ENCODE data around the gene HES7. TPM values are rescaled to one million over a fixed set of nuclear protein-coding genes. Genes with fewer than 3 reads are reported as not detected.
A peak's percentile ranks its signal among the peaks of the same experiment; 100 is the strongest.

HES7 gene
- total RNA-seq, 1 donor from 2014 or later = not detected

DNA sequence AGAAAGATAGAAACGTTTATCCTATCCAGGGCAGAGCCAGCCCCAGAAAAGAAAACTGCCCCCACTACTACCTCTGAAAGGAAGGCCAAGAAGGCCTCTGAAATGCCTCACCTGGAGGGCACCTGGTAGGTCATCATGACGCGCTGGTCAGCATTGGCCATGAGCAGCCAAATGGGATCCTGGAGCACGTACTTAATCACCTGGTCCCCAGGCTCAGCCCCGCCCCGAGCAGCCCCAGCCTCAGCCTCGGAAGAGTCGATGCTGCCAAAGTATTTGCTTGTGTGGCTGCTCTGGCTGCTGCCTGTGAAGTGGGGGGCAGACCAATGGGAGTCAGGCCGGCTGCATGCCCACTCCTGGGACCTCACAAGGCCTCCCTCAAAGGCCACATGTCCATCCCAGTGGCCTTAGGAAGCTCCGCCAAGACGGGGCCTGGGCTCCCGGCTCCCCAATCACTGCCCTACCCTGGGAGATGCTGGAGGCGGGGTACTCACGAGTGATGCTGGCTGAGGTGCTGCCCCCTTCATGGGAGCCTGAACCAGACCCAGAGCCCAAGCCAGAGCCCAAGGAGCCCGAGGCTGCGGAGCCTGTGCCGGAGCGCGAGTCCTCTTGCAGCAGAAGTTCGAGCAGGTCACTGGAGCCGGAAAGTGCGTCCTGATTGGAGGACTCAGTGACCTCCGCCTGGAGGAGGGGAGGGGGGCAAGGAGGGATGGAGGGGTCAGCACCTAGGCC lies 18.4 kb upstream of the HES7 start:
- H3K4me1 ChIP-seq = peaks cover 4 to 16% of the 10 kb centered on the region in 2 donors

DNA sequence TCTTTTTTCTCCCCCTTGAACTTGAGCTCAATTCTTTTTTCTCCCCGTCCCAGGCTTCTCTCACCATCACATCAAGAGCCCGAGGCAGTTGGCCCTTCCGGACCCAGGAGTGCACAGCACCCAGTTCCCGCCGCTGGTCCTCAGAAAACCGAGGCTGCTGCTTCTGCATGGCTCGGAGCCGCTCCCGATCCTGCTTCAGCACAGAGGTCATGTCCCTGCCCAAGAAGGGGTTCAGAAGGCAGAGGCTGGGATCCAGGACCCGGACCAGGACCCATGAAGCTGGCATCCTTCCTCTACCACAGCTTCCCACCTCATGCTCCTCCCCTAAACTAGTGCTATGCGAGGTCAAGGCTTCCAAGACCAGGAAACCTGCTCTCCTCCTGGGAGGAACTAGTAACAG lies 17.8 kb upstream of the HES7 start:
- Histone ChIP-seq H3K27me3 (no peaks in the 10 kb centered on the region), H3K27ac (peak overlapping the region; percentile 13 to 60), H3K4me3 (no peak overlapping the region), H3K36me3 (peaks cover 76% of the 10 kb centered on the region in 2 donors), H3K4me1 (peaks cover 4 to 16% of the 10 kb centered on the region in 2 donors), H3K9me3 (no peaks in the 10 kb centered on the region)
- DNase-seq (ENCODE audit: low spot score in 2 of 2) = no peak
- intact Hi-C loops (cut with DNase I) = no loop called here
- TF ChIP-seq, protein P1, sequence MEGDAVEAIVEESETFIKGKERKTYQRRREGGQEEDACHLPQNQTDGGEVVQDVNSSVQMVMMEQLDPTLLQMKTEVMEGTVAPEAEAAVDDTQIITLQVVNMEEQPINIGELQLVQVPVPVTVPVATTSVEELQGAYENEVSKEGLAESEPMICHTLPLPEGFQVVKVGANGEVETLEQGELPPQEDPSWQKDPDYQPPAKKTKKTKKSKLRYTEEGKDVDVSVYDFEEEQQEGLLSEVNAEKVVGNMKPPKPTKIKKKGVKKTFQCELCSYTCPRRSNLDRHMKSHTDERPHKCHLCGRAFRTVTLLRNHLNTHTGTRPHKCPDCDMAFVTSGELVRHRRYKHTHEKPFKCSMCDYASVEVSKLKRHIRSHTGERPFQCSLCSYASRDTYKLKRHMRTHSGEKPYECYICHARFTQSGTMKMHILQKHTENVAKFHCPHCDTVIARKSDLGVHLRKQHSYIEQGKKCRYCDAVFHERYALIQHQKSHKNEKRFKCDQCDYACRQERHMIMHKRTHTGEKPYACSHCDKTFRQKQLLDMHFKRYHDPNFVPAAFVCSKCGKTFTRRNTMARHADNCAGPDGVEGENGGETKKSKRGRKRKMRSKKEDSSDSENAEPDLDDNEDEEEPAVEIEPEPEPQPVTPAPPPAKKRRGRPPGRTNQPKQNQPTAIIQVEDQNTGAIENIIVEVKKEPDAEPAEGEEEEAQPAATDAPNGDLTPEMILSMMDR (IDR thresholded peaks at IDR 0.05) = no peak

More for the DNA sequence above, 18.4 kb upstream of the HES7 start:
- TF ChIP-seq, protein P1 (IDR thresholded peaks at IDR 0.05) = no peak
- Histone ChIP-seq H3K36me3 (peaks cover 81 to 82% of the 10 kb centered on the region in 2 donors), H3K4me3 (no peak overlapping the region), H3K27me3 (no peaks in the 10 kb centered on the region), H3K9me3 (no peaks in the 10 kb centered on the region), H3K27ac (peak overlapping the region; percentile 13 to 60)
- intact Hi-C loops (cut with DNase I) = no loop called here
- peak in 1 of 2 donors; percentile 63 for DNase-seq (ENCODE audit: low spot score in 2 of 2)

DNA sequence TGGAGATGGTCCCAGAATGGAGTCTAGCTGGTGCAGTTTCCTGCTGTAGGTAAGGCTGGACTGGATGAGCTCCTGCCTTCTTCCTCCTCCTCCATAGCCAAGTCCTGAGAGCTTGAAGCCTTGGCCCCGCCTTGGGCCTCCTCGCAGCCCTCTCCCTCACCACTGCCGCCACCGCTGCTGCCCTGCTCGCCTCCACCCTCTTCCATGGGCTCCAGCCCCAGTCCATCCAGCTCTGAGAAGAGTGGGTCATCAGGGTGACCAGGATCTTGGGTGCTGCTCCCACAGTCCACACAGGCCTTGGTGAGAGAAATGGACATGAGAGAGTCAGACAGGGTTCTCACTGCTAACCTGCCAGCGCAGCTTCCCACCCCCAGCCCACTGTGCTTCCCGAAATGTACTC lies 17.1 kb upstream of the HES7 start:
- Histone ChIP-seq H3K27me3 (no peaks in the 10 kb centered on the region), H3K4me1 (peaks cover 4 to 16% of the 10 kb centered on the region in 2 donors), H3K9me3 (no peaks in the 10 kb centered on the region), H3K36me3 (peaks cover 69% of the 10 kb centered on the region in 2 donors), H3K4me3 (no peak overlapping the region), H3K27ac (peak overlapping the region in 1 of 2 donors; percentile 77)
- intact Hi-C loops (cut with DNase I) = no loop called here
- TF ChIP-seq, protein P1 (IDR thresholded peaks at IDR 0.05) = no peak
- DNase-seq (ENCODE audit: low spot score in 2 of 2) = no peak

DNA sequence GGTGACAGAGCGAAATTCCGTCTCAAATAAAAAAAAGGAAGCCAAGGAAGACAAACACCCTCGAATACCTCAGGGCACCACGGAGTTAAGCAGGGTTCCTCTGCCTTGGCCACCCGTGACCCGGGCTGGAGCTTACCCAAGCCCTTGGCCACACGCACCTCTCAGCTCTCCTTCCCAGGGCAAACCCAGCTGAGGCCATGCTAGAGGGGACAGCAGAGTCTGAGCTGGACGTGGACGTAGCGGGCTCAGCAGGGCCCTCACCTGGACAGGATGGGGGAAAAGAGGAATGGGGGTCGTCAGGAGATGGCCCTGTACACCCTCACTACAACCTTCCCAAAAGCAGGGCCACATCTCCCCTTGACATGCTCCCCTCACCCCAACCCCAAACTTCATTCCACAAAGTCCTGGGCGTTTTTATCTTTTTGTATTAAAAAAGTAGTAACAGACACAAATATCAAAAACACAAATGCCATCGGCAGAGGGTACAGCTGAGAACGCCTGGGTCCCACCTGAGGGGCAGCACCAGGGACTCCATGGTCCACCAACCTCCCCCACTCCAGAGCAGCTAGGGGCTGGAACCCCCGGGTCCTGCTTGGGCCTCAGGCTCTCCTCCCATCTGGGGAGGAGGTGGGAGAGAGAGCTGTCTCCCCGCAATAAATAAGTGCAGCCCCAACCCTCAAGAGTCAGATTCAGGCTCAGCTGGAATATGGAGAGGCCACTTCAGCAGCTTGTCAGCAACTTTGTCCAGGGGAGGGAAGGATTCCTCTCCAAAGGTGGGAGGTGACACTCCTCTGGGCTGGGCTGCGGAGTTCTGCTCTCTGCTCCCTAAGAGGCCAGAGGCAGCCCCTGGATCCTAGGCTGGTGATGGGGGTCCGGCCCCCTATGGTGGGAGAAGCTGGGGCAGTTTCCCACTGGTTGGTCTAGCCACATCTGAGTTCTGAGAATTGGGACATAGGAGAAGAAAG lies 16.4 kb upstream of the HES7 start:
- Histone ChIP-seq H3K4me1 (peaks cover 4 to 16% of the 10 kb centered on the region in 2 donors), H3K36me3 (peaks cover 62% of the 10 kb centered on the region in 2 donors), H3K4me3 (no peak overlapping the region), H3K9me3 (no peaks in the 10 kb centered on the region), H3K27me3 (no peaks in the 10 kb centered on the region), H3K27ac (peak overlapping the region in 1 of 2 donors; percentile 77)
- no peak for DNase-seq (ENCODE audit: low spot score in 2 of 2)
- TF ChIP-seq, protein P1 (IDR thresholded peaks at IDR 0.05) = no peak
- intact Hi-C loops (cut with DNase I) = no loop called here

DNA sequence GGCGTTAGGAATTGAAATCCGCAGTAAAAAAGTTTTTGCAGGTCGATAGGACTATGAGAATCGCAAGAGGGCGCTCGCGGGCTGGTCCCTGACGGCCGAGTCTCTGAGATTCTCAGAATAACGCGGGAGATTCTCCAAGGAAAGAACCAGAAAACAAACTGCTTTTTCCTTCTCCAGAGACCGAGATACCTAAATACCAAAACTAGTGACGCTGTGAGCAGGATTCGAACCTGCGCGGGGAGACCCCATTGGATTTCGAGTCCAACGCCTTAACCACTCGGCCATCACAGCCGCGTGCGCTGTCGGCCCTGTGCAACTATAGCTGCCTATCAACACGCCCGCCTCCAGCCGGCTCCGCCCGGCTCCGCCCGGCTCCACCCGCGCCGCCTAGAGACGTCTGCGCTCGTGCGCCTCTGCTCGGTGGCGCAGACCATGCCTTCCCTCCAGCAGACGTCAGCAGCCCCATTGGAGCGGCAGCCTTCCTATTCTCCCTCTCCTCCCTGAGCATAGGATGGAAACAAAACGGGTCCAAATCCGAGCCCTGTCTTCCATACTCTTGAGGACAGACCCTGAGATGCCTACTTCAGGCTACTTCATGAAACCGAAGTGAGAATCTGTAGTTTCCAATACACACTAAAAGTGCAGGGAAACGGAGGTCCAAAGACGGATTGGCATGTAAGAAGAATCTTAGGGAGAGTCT lies 14.9 kb upstream of the HES7 start:
- DNase-seq (ENCODE audit: low spot score in 2 of 2) = peak; percentile 86 to 98
- intact Hi-C loops (cut with DNase I) = loop anchor here (1.0 to 5.0 kb wide), 6 partner anchors 12 to 110 kb away; partner anchors contain the start of genes CTC1, HES7 and PFAS
- Histone ChIP-seq H3K4me1 (peaks cover 4 to 16% of the 10 kb centered on the region in 2 donors), H3K36me3 (peaks cover 46 to 47% of the 10 kb centered on the region in 2 donors), H3K4me3 (peak overlapping the region; percentile 11 to 36), H3K27ac (peak overlapping the region; percentile 77), H3K9me3 (no peaks in the 10 kb centered on the region), H3K27me3 (no peaks in the 10 kb centered on the region)
- TF ChIP-seq, protein P1 (IDR thresholded peaks at IDR 0.05) = peak; percentile 82 to 91 (median 87)

Data from ascending aorta (tissue), 2 donors.